ENCODE results near the gene MAT2B. TPM values are rescaled to one million over a fixed set of nuclear protein-coding genes. Genes with fewer than 3 reads are reported as not detected.

The MAT2B gene
- total and polyA plus RNA-seq, 2 of the 13 experiments (the other 11 are each of a cell fraction or from before 2014, with no cell fraction given): 20.2 to 37.1 TPM

DNA sequence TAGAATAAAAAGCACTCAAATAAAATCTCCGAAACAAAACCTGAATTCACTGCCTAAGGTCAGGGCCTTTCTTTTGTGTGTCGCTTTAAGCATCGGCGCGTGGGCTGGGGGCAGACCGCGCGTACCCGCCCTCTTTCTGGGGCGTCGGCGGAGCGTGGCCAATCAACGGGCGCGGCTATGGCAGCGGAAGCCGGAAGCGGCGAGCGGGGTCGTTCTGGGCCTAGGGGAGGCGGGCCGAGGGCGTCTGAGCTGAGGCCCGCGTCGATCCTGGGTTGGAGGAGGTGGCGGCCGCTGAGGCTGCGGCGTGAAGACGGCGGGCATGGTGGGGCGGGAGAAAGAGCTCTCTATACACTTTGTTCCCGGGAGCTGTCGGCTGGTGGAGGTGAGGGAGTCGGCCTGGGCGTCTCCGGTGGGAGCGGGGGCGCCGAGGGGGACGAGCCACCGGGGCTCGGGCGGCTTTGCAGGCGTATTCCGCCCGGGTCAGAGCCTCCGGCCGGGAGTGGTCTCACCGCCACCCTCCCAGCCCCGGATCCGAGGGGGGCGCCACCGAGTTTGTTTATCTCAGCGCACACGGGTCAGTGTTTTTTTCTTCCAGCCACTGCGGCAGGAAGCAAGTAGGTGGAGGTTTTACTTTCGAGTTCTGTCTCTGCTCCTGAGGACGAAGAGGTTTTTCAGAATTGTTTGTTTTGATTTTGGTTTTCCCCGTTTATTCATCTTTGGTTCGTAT, at the start of gene MAT2B (continued):
- TF ChIP-seq ZNF629 (CRISPR knock-in tag; conservative IDR thresholded peaks at IDR 0.05): no peak; the same call in 1 of the 2 replicates
- peak; percentile 89 for TF ChIP-seq SP2 (CRISPR knock-in tag; IDR thresholded peaks at IDR 0.05)
- TF ChIP-seq ZNF772 (CRISPR knock-in tag; IDR thresholded peaks at IDR 0.05): no peak
- TF ChIP-seq, protein P1, sequence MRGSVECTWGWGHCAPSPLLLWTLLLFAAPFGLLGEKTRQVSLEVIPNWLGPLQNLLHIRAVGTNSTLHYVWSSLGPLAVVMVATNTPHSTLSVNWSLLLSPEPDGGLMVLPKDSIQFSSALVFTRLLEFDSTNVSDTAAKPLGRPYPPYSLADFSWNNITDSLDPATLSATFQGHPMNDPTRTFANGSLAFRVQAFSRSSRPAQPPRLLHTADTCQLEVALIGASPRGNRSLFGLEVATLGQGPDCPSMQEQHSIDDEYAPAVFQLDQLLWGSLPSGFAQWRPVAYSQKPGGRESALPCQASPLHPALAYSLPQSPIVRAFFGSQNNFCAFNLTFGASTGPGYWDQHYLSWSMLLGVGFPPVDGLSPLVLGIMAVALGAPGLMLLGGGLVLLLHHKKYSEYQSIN (CRISPR knock-in tag; IDR thresholded peaks at IDR 0.05; ENCODE audit: borderline replicate concordance): no peak
- TF ChIP-seq ZNF605 (CRISPR knock-in tag; IDR thresholded peaks at IDR 0.05): peak; percentile 77; the same call in 1 of the 2 replicates
- TF ChIP-seq CSRNP1 (CRISPR knock-in tag; IDR thresholded peaks at IDR 0.05): 0 out of 2 replicates have a peak, but pooled peaks have one; percentile 41
- peak; percentile 73 for TF ChIP-seq HNRNPLL (IDR thresholded peaks at IDR 0.05; ENCODE audit: low read depth, low read length, poor library complexity, severe bottlenecking)
- TF ChIP-seq PBX2 (CRISPR knock-in tag; IDR thresholded peaks at IDR 0.05): no peak
- 0 out of 2 replicates have a peak, but pooled peaks have one; percentile 21 for TF ChIP-seq NFKBIZ (CRISPR knock-in tag; IDR thresholded peaks at IDR 0.05)
- peak; percentile 20; the same call in 1 of the 2 replicates for TF ChIP-seq HNF4G (IDR thresholded peaks at IDR 0.05; ENCODE audit: borderline replicate concordance, low read depth, low read length)
- no peak for TF ChIP-seq HNF4G (CRISPR knock-in tag; IDR thresholded peaks at IDR 0.05; ENCODE audit: borderline replicate concordance, low read depth)
- TF ChIP-seq PHF8 (CRISPR knock-in tag; IDR thresholded peaks at IDR 0.05): peak; percentile 95
- TF ChIP-seq, protein P2, sequence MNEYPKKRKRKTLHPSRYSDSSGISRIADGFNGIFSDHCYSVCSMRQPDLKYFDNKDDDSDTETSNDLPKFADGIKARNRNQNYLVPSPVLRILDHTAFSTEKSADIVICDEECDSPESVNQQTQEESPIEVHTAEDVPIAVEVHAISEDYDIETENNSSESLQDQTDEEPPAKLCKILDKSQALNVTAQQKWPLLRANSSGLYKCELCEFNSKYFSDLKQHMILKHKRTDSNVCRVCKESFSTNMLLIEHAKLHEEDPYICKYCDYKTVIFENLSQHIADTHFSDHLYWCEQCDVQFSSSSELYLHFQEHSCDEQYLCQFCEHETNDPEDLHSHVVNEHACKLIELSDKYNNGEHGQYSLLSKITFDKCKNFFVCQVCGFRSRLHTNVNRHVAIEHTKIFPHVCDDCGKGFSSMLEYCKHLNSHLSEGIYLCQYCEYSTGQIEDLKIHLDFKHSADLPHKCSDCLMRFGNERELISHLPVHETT (CRISPR knock-in tag; conservative IDR thresholded peaks at IDR 0.05): peak; percentile 72
- TF ChIP-seq ZNF740 (CRISPR knock-in tag; IDR thresholded peaks at IDR 0.05): peak; percentile 25; the same call in 1 of the 2 replicates
- TF ChIP-seq ZFX (CRISPR knock-in tag; IDR thresholded peaks at IDR 0.05; ENCODE audit: low read depth): peak; percentile 96
- TF ChIP-seq SMARCE1 (IDR thresholded peaks at IDR 0.05; ENCODE audit: borderline replicate concordance): no peak
- TF ChIP-seq PCBP2 (optimal IDR thresholded peaks at IDR 0.05; ENCODE audit: low read depth, low read length, poor library complexity, severe bottlenecking): no peak
- peak; percentile 88 to 94; a peak in 3 of 4 replicates for TF ChIP-seq HMGXB4 (CRISPR knock-in tag; IDR thresholded peaks at IDR 0.05; ENCODE audit: borderline replicate concordance in 1 of 2, low read depth in 1 of 2)
- no peak for TF ChIP-seq EED (CRISPR knock-in tag; IDR thresholded peaks at IDR 0.05)
- TF ChIP-seq TBL1XR1 (IDR thresholded peaks at IDR 0.05; ENCODE audit: borderline replicate concordance, low read length, partially characterized antibody): no peak
- peak; percentile 88 for TF ChIP-seq THAP11 (CRISPR knock-in tag; IDR thresholded peaks at IDR 0.05)
- TF ChIP-seq U2AF1 (optimal IDR thresholded peaks at IDR 0.05; ENCODE audit: low read depth, low read length): no peak
